Activated CD4-positive, alpha-beta memory T cell treated with anti-CD3 and anti-CD28 coated beads for 36 hours (primary cell): Measurements from ENCODE around the gene BRMS1. TPM values are rescaled to one million over a fixed set of nuclear protein-coding genes. Genes with fewer than 3 reads are reported as not detected.

Source experiments
- CTCF ChIA-PET: fragments of 350-600 bp; sonication (Branson Sonifier 250); formaldehyde crosslinking; loops from one replicate; lab custom pipeline; 2021; ENCODE audit warnings: antibody characterized with exemption, inconsistent platforms; lab: Charles Lee
- POLR2A ChIA-PET: fragments of 350-600 bp; sonication (Branson Sonifier 250); formaldehyde crosslinking; loops from one replicate; lab custom pipeline; 2021; ENCODE audit warnings: antibody characterized with exemption; lab: Charles Lee
- DNase-seq: peaks from one replicate; pipeline ENCODE4 v3.0.0-alpha.2; 2020
- H3K27ac Mint-ChIP-seq: one replicate; pipeline ENCODE4 v1.8.0; 2021; ENCODE audit warnings: mixed read lengths
- H3K27me3 Mint-ChIP-seq: one replicate; pipeline ENCODE4 v1.8.0; 2021; ENCODE audit warnings: mixed read lengths
- H3K36me3 Mint-ChIP-seq: one replicate; pipeline ENCODE4 v1.8.0; 2021; ENCODE audit warnings: mixed read lengths
- H3K4me1 Mint-ChIP-seq: one replicate; pipeline ENCODE4 v1.8.0; 2021; ENCODE audit warnings: low read depth, mixed read lengths
- H3K4me3 Mint-ChIP-seq: one replicate; pipeline ENCODE4 v1.8.0; 2021; ENCODE audit warnings: mild to moderate bottlenecking, mixed read lengths
- H3K9me3 Mint-ChIP-seq: one replicate; pipeline ENCODE4 v1.8.0; 2021; ENCODE audit warnings: mixed read lengths
- intact Hi-C: fragments of 100-400 bp; cut with micrococcal nuclease; formaldehyde crosslinking; loops from one replicate; pipeline ENCODE4 v1.15.1; 2023
- total RNA-seq, 2 experiments: library from RNA; stranded (reverse); gene quantifications; one replicate each; pipeline ENCODE4 v1.2.3, GENCODE V29; 2021

BRMS1 gene
- total RNA-seq, 2 experiments from 2014 or later: 29.3 to 31.2 TPM

DNA sequence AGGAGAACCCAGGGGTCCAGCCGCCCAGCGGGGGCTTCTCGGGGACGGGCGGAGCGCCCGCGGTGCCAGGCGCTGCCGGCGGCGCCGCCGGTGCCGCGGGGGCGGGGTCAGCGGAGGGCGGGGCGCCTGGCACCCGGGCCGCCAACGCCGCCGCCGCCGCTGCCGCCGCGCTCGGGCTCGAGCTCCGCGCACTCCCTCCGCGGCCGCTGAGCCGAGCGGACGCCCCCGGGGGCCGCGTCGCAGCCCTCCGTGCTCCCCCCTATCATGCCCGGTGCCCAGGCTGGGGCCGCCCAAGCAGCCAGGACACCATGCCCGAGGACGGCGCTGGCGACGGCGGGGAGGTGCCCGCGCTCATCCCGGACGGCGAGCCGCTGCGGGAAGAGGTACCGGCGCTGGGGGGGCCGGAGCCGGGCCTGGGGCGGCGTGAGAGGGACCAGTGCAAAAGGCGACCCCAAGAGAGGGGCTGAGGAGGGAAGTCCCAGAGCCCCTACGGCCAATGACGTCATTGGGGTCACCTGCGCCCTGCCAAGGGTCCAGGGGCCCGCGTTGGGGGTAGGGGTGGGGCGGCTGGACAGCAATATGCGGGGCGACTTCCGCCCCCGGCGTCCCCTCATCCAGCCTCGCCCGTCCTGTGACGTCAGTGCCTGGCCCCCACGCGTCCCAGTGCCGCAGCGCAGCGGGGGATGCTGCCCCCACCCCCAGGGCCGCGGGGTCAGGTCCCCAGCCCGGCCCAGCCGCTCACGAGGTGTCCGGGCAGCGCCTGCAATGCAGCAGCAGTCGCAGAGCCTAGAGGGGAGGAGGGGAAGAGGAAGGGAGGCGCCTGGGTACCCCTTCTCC, 53.0 kb downstream of the BRMS1 start, which contains the start of gene TMEM151A:
TSS of gene TMEM151A (plus strand) at position 189 of the 837 bp plus-strand sequence. CDS start at position 309, 120 bp downstream.
- peaks cover 13% of the 10 kb centered on the region for H3K27me3 Mint-ChIP-seq
- DNase-seq: no peak
- no peak within 1 kb of the TSS for H3K27ac Mint-ChIP-seq
- POLR2A ChIA-PET: interaction anchor here (1.2 kb wide), 1 partner anchor 33 kb away, joined by 3 read pairs; no protein-coding TSS in a partner anchor
- CTCF ChIA-PET: interaction anchor here (0.6 to 1.6 kb wide), 3 partner anchors 9 to 155 kb away, joined by 3 to 9 read pairs (median 7); no protein-coding TSS in a partner anchor
- no peaks in the 10 kb centered on the region for H3K9me3 Mint-ChIP-seq
- H3K4me1 Mint-ChIP-seq: peaks cover 30% of the 10 kb centered on the region
- intact Hi-C loops: no loop called here
- H3K4me3 Mint-ChIP-seq: peak within 1 kb of the TSS; percentile 36
- no peaks in the 10 kb centered on the region for H3K36me3 Mint-ChIP-seq

GRCh38 chr11:66291303-66291705, 53.6 kb downstream of the BRMS1 start:
- Mint-ChIP-seq H3K36me3 (no peaks in the 10 kb centered on the region), H3K4me1 (peaks cover 33% of the 10 kb centered on the region), H3K4me3 (no peak overlapping the region), H3K27ac (no peak overlapping the region), H3K9me3 (no peaks in the 10 kb centered on the region), H3K27me3 (peaks cover 13% of the 10 kb centered on the region)
- intact Hi-C loops: no loop called here
- POLR2A ChIA-PET: interaction anchor here (1.2 kb wide), 1 partner anchor 33 kb away, joined by 3 read pairs; no protein-coding TSS in a partner anchor
- DNase-seq: no peak
- CTCF ChIA-PET: interaction anchor here (0.6 to 1.6 kb wide), 4 partner anchors 9 to 154 kb away, joined by 3 to 9 read pairs (median 5); no protein-coding TSS in a partner anchor

- Mint-ChIP-seq H3K36me3 (no peaks in the 10 kb centered on the region), H3K27ac (no peak overlapping the region), H3K4me1 (peaks cover 33% of the 10 kb centered on the region), H3K4me3 (peak overlapping the region; percentile 87), H3K9me3 (no peaks in the 10 kb centered on the region), H3K27me3 (peaks cover 13% of the 10 kb centered on the region)
- ChIA-PET CTCF (interaction anchor here (1.2 to 1.6 kb wide), 3 partner anchors 8 to 96 kb away, joined by 3 to 9 read pairs (median 7); no protein-coding TSS in a partner anchor), POLR2A (interaction anchor here (1.5 kb wide), 1 partner anchor 55 kb away, joined by 4 read pairs; the partner anchor contains the start of gene BRMS1)
- intact Hi-C loops: no loop called here
- DNase-seq: no peak
These were observed 54.6 kb downstream of the BRMS1 start for GRCh38 chr11:66290330-66290621.

DNA sequence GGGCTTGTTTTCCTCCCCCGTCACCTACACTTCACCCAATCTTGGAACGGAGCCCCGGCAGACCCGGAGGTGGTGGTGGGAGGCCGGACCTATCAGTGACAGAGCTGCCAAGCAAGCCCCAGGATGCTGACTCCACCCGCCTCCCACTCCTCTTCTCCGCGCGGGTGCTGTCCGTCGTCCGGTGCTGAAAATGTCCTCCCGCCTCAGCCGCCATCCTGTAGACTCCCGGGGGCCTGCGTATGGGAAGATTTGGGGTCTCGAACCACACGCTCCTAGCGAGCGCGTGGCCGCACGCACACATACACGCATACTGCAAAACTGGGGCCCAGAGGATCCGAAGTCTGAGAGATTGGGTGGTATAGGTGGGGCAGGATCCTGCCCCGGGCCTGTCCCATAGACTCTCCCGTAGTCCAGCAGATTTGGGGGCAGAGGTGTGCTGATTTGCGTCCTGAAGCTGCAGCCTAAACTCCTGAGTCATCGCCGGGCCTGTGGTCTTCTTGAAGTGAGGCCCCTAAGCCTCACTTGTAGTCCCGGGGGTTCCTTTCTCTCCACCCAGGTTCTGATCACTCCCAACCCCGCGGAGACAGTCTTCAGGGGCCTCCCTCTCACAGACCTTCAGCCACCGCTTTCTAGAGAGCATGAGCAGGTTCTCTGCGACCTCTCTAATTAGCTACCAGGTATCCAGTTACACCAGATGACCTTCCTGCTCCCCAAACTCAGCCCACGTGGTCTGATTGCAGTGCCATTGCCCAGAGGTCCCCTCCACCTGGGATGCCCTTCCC, 55.2 kb downstream of the BRMS1 start:
- ChIA-PET CTCF (interaction anchor here (0.7 to 2.2 kb wide), 12 partner anchors 10 to 149 kb away, joined by 3 to 25 read pairs (median 4); partner anchors contain the start of gene MRPL11), POLR2A (interaction anchor here (1.2 to 2.9 kb wide), 9 partner anchors 19 to 349 kb away, joined by 3 to 17 read pairs (median 3); partner anchors contain the start of genes BRMS1, MRPL11, RAB1B and RBM4)
- DNase-seq: peak; percentile 91
- H3K27ac Mint-ChIP-seq: peak overlapping the region; percentile 91
- peaks cover 13% of the 10 kb centered on the region for H3K27me3 Mint-ChIP-seq
- H3K36me3 Mint-ChIP-seq: no peaks in the 10 kb centered on the region
- H3K9me3 Mint-ChIP-seq: no peaks in the 10 kb centered on the region
- H3K4me1 Mint-ChIP-seq: peaks cover 33% of the 10 kb centered on the region
- intact Hi-C loops: loop anchor here (1.0 kb wide), 3 partner anchors 21 to 132 kb away; partner anchors contain the start of genes NPAS4 and RAB1B
- peak overlapping the region; percentile 87 for H3K4me3 Mint-ChIP-seq

DNA sequence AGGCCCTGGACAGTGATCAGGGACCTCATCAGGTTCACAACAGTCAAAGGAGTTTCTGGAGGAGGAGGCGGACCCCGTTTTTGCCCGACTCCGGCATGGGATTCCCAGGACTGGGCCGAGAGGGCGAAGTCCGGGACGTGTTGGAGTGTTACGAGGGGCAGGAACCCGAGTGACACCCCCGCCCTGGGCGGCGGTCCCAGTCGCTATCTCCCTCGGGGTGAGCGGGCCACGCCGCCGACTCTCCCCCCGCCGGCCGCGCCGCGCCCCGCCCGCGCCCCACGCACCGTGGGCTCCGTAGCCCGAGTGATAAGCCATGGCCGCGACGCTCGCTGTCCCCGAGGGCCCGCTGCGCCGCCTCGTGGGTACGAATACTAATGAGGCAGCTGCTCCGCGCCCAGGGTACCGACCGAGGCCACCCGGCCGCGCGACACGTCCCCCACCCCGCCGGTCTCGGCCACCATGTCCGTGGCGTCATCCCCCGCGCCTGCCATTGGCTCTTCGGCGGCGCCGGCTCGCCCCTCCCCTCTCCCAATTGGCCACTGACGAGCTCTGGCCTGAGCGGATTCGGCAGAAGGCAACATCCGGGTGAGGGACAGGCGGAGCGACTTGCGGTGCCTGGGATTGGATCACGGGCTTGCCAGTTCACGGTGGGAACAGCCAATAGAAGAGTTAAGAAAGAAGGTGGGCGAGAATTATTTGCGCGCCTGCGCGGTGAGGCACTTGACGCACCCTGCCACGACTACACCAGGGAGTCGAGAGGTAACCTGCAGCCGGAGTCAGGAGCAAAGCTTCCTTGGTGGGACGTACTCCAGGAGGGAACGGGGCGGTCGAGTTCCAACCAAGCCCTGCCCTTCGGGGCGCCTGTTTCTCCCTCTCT, 56.0 kb downstream of the BRMS1 start, which contains the start of gene YIF1A:
TSS of gene YIF1A (minus strand) at position 473 of the 877 bp plus-strand sequence. CDS start at position 315, 158 bp downstream.
- peak within 1 kb of the TSS; percentile 91 for H3K27ac Mint-ChIP-seq
- intact Hi-C loops: loop anchor here (1.0 kb wide), 3 partner anchors 21 to 132 kb away; partner anchors contain the start of genes NPAS4 and RAB1B
- ChIA-PET POLR2A (interaction anchor here (1.0 to 2.9 kb wide), 13 partner anchors 11 to 350 kb away, joined by 3 to 17 read pairs (median 3); partner anchors contain the start of genes BRMS1, MRPL11, RAB1B and RBM4), CTCF (interaction anchor here (0.7 to 2.2 kb wide), 11 partner anchors 9 to 150 kb away, joined by 3 to 25 read pairs (median 4); partner anchors contain the start of gene MRPL11)
- peak within 1 kb of the TSS; percentile 87 for H3K4me3 Mint-ChIP-seq
- H3K36me3 Mint-ChIP-seq: no peaks in the 10 kb centered on the region
- H3K4me1 Mint-ChIP-seq: peaks cover 33% of the 10 kb centered on the region
- DNase-seq: peak; percentile 99
- H3K9me3 Mint-ChIP-seq: no peaks in the 10 kb centered on the region
- peaks cover 12% of the 10 kb centered on the region for H3K27me3 Mint-ChIP-seq

- POLR2A ChIA-PET: interaction anchor here (1.0 to 2.9 kb wide), 9 partner anchors 12 to 57 kb away, joined by 3 to 17 read pairs (median 3); partner anchors contain the start of genes BRMS1 and RAB1B
- no peak for DNase-seq
- Mint-ChIP-seq H3K36me3 (no peaks in the 10 kb centered on the region), H3K27me3 (peaks cover 6% of the 10 kb centered on the region), H3K4me1 (peaks cover 36% of the 10 kb centered on the region), H3K4me3 (peak overlapping the region; percentile 87), H3K9me3 (no peaks in the 10 kb centered on the region), H3K27ac (peak overlapping the region; percentile 74)
- intact Hi-C loops: no loop called here
- CTCF ChIA-PET: interaction anchor here (1.2 to 2.2 kb wide), 6 partner anchors 8 to 151 kb away, joined by 3 to 25 read pairs (median 4); partner anchors contain the start of gene MRPL11
These were observed 56.8 kb downstream of the BRMS1 start for GRCh38 chr11:66287889-66288670.

Other genes starting within 250 kb of the BRMS1 start
- gene KLC2, start 87.4 kb downstream of the BRMS1 start, total RNA-seq: 10 to 100 TPM; 40.5 to 44.8 TPM
- gene RAB1B, start 76.5 kb downstream of the BRMS1 start, total RNA-seq: 100 to 1,000 TPM; 118 to 124 TPM
- 1 to 10 TPM in 1 of 2 experiments, under 1 TPM in 1; 0.39 to 1.5 TPM for gene CNIH2, start 66.9 kb downstream of the BRMS1 start, total RNA-seq
- 10 to 100 TPM; 63.1 to 65.8 TPM for gene YIF1A, start 56.0 kb downstream of the BRMS1 start, total RNA-seq
- not detected for gene TMEM151A, start 53.2 kb downstream of the BRMS1 start, total RNA-seq
- gene CD248, start 28.1 kb downstream of the BRMS1 start, total RNA-seq: not detected
- 1 to 10 TPM; 1.0 to 1.6 TPM for gene RIN1, start 8.7 kb downstream of the BRMS1 start, total RNA-seq
- gene B4GAT1, start 2.5 kb upstream of the BRMS1 start, total RNA-seq: 1 to 10 TPM; 8.2 to 8.3 TPM
- 10 to 100 TPM; 10.3 to 10.6 TPM for gene SLC29A2, start 26.7 kb upstream of the BRMS1 start, total RNA-seq
- not detected for gene NPAS4, start 75.9 kb upstream of the BRMS1 start, total RNA-seq
- 100 to 1,000 TPM; 104 to 106 TPM for gene MRPL11, start 93.7 kb upstream of the BRMS1 start, total RNA-seq
- 1 to 10 TPM; 7.0 to 8.5 TPM for gene PELI3, start 121.8 kb upstream of the BRMS1 start, total RNA-seq
- gene DPP3, start 135.3 kb upstream of the BRMS1 start, total RNA-seq: 10 to 100 TPM; 76.1 to 89.7 TPM
- 10 to 100 TPM; 11.1 to 13.2 TPM for gene BBS1, start 165.5 kb upstream of the BRMS1 start, total RNA-seq
- gene ZDHHC24, start 200.9 kb upstream of the BRMS1 start, total RNA-seq: 10 to 100 TPM; 13.5 to 14.9 TPM
- under 1 TPM; 0.15 to 0.24 TPM for gene ACTN3, start 201.8 kb upstream of the BRMS1 start, total RNA-seq
- gene CTSF, start 223.5 kb upstream of the BRMS1 start, total RNA-seq: 1 to 10 TPM; 1.4 to 1.5 TPM
- gene CCDC87, start 248.0 kb upstream of the BRMS1 start, total RNA-seq: under 1 TPM; 0.12 to 0.24 TPM
- gene CCS, start 248.1 kb upstream of the BRMS1 start, total RNA-seq: 10 to 100 TPM; 24.2 to 26.9 TPM